HG02642 (cell line): Measurements from ENCODE around the gene ANO6.
A peak's percentile ranks its signal among the peaks of the same experiment; 100 is the strongest.
"Not testable (repeated sequence)": the region's sequence is repeated elsewhere in the genome, so short reads cannot be mapped to it uniquely, and the experiment has no call there.

ENCODE experiments used
- ATAC-seq: cut with Tn5 transposase; IDR thresholded peaks from one replicate; pipeline ENCODE4 v1.9.1; 2021; ENCODE audit warnings: mild to moderate bottlenecking; ENCODE audit not compliant: unreplicated experiment, poor library complexity

Gene ANO6

GRCh38 chr12:45235087-45236025 is 19.5 kb downstream of the ANO6 start:
- peak; percentile 46 for ATAC-seq

GRCh38 chr12:45236383-45236782 is 20.5 kb downstream of the ANO6 start:
- not testable (repeated sequence) for ATAC-seq

DNA sequence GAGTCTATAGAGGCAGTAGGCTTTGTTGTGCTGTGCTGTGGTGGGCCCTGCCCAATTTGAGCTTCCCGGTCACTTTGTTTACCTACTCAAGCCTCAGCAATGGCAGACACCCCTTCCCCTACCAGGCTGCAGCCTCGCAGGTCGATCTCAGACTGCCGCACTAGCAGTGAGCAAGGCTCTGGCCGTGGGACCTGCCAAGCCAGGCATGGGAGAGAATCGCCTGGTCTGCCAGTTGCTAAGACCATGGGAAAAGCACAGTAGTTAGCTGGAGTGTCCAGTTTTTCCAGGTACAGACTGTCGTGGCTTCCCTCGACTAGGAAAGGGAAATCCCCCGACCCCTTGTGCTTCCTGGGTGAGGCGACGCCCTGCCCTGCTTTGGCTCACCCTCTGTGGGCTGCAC is 26.3 kb downstream of the ANO6 start:
- ATAC-seq, result no peak

DNA sequence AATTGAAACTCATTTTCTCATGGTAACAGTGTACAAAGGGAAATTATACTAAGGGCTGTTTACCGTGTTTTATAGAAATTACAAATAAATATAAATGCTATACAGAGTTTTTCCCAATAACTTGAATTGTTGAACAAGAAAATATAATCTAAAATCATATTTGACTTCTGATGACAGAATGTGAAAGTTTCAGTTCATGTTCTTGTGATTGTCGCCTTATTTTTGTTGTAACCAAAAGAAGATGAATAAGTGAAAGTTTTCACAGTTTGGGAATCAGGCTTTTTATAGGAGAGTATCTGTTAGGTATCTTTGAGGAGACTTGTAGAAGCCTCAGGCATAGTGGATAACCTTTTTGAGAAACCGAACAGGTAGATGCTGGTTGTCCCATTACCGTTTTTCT is 28.1 kb downstream of the ANO6 start:
- ATAC-seq, result no peak

DNA sequence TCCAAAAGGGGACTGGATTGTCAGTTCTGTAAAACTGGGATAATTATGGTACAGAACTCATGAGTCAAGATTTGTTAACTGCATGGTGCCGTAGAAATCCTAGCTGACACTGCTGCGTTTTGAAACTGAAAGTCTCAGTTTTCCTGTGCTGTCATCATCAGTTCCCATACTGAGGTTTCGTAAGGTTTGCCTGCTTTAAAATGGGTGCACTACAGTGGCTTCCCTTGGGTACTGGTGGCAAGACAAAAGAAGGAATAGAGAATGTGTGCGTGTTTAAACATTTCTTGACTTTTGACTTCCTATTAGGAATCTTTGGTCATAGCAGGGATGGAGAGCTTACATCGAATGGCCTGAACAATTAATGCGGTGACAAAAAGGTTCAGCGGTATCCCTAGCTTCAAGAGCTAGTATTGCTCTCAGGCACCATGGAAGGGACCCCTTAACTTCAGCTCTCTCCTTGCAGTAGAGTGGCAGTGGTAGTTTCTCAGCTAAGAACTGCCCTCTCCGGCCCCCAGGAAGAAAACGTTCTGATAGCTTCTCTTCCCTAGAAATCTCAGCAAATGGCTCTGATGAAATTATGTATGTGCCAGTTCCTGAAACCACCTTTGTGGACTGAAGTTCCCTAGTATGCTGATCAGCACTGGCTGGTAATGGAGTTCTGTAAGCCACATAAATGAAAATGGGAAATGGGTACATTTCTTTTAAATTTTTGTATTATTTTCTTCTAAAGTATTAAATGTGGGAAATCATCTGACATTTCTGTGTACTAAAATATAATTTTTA is 28.9 kb downstream of the ANO6 start:
- ATAC-seq, result peak; percentile 89

DNA sequence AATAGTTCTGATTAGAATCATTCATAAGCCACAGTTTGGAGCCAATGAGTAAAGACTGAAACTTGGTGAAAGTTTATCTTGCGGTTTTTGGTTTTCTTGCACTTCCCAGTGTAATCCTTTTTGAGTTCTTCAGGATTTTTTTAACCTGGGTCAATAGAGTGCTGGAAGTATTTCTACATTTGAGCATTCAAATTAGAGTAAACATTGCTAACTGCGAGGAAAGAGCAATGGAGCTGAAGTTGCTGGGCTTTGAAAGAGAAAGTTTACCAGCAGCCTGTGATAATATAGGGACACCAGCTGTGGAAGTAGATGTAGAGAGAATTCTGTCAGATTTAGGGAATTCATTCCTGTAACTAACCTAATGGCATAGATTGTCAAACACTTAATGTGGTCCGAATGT is 30.3 kb downstream of the ANO6 start:
- ATAC-seq, result no peak

GRCh38 chr12:45247589-45247988 is 31.7 kb downstream of the ANO6 start:
- no peak for ATAC-seq

DNA sequence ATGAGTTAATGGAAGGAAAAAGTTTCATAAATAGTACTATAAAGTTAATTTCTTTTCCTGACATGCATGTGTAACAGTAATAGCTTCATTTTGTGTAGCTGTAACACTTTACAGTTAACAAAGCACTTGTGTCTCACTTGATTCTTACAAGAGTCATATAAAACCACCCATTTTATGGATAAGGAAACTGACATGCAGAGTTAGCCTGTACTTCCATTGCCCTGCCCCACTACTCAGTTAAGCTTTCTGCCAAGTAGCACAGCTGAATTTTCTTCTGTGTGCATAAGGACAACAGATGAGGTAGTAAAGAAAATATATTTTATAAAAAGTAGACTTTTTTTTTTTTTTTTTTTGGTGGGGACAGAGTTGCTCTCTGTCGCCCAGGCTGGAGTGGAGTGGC is 32.2 kb downstream of the ANO6 start:
- ATAC-seq, result no peak

DNA sequence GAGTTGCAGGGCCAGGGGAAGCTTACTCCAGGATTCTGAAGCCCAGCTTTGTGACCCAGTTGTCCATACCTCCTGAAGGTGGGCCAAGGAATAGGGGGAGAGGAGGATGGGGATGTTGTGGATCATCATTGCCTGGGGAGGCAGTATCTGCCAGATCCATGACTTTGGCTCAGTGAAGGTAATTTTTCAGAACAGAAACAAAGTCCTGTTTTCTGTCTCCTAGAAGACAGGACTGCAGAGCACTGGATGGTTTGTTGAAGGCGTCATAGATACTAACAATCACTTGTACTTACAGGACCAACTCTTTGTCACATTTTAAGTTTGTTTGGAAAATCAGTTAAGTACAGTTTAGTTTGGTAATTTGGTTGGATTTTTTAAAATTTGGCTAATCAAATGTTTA is 38.4 kb downstream of the ANO6 start:
- no peak for ATAC-seq

- peak; percentile 25 for ATAC-seq
Measured at GRCh38 chr12:45256721-45257120, 40.8 kb downstream of the ANO6 start.

DNA sequence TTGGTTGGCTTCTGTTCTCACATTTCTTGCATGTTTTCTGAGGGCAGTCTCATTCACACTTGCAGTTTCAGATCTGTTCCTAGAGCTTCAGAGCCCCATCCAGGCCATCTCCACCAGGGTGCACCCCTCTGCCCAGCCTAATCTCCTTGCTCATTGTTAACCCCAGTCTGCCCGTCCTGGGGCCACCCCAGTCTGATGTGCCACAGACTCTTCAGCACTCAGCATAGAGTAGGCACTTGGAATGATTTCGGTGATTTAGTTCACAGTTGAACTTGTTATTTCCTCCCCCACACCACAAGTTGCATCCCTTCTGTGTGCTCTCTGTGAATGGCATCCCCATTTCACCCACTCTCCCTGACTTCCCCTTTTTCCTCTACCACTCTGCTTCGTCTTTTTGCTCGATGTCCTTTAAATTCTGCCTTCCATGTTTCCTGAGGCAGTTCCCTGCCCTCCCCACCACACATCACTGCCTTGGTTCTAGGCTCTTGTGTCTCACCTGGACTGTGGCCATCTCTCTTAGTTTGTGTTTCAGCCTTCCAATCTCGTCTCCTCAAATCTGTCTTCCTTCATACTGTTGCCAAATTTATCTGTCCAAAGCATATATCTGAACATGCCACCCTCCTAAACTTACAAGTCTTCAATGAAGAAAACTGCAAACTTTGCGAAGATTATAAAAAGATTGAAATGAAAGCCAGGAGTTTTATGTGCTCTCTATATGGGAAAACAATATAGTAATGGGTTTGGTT is 41.5 kb downstream of the ANO6 start:
- peak; percentile 94 for ATAC-seq

GRCh38 chr12:45259675-45260074 is 43.8 kb downstream of the ANO6 start:
- ATAC-seq, result no peak

- ATAC-seq, result no peak
Measured at GRCh38 chr12:45260104-45260815, 44.4 kb downstream of the ANO6 start.

DNA sequence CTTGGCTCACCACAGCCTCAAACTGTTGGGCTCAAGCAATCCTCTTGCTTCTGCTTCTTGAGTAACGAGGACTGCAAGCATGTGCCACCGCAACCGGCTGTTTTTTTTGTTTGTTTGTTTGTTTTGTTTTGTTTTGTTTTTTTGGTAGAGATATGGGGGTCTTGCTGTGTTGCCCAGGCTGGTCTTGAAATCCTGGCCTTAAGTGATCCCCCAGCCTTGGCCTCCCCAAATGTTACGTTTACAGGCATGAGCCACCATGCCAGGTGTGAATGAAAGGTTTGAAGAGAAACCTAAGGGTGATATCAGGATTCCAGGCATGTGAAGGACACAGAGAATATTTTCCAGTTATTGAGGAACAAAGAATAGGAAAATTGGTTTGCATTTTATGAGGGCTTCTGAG is 45.0 kb downstream of the ANO6 start:
- no peak for ATAC-seq

DNA sequence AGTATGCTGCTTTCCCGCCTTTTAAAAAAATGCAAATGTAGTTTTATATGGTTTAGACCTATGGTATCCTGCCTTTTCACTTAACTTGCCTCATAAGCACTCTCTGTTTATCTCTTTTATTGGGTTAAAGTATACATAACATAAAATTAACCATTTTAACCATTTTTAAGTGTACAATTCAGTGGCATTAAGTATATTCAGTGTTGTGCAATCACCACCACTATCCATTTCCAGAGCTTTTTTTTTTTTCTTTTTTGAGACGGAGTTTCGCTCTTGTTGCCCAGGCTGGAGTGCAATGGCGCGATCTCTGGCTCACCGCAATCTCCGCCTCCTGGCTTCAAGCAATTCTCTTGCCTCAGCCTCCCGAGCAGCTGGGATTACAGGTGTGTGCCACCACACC is 46.3 kb downstream of the ANO6 start:
- ATAC-seq, result not testable (repeated sequence)

DNA sequence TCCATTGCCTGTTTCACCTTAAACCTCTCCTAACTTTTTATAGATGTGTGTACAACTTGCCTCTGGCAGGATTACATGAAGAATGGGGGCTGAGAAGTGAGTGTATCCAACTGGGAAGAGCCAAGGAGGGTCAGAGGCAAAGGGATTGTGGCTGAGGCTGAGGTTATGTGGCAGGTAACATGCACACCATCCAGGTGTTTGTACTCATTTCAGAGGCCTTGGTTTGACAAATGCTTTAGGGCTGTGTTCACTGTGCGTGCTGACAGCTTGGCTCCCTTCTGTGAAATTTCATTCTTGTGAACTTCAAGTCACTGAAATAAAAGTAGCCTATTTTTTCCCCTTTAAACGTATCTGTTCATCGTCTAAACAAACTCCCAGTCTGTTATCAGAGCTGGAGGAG is 47.7 kb downstream of the ANO6 start:
- ATAC-seq, result no peak

DNA sequence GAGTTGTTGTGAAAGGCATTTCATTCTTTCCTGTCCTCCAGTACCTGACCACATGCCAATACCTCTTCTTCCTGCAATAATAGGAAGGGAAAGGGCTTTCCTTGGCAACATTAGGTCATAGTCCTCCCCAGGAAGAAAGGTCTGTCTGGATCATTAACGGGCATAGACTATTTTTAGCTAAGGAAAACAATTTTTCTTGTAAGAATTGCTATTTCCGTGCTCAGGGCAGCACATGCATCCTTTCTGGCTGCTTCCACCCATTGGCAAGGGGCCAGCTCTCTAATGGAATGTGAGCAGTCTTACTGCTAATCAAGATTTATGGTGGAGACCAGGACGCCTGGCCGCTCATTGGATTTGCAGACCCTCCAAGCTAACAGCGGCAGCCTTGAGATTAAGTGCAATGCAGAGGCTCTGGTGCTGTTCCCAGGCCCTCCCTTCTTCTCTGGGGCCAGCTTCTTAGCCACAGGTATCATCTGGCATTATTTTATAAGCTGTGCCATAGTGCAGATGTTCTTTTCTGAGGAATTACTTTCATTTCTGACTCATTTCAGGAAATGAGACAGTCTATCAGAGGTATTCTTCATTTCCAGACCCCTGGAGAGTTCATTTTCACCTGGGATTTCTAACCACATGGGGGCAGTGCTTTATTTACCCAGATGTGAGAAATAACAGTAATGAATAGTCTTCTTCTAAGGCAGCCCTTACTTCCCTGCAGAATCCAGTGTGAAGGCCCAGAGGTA is 52.9 kb downstream of the ANO6 start:
- peak; percentile 68 for ATAC-seq

GRCh38 chr12:45269412-45269751 is 53.5 kb downstream of the ANO6 start:
- no peak for ATAC-seq

GRCh38 chr12:45270951-45271350 is 55.1 kb downstream of the ANO6 start:
- no peak for ATAC-seq
